Neuronal stem cell (in vitro differentiated cells): ENCODE data around the gene ATAD3A.
A peak's percentile ranks its signal among the peaks of the same experiment; 100 is the strongest.
"Not testable (repeated sequence)": the region's sequence is repeated elsewhere in the genome, so short reads cannot be mapped to it uniquely, and the experiment has no call there.

Experiments used
- DNase-seq: peaks from one replicate; pipeline ENCODE4 v3.0.0-alpha.2; 2013; ENCODE audit warnings: low spot score
- H2AFZ ChIP-seq: one replicate; pipeline ENCODE4 v1.6.1; 2013; ENCODE audit warnings: mild to moderate bottlenecking, low read length, inconsistent platforms
- H2AK5ac ChIP-seq: 2 replicates; pipeline ENCODE4 v1.6.1; 2013; ENCODE audit warnings: low read depth, mild to moderate bottlenecking, inconsistent platforms, low read length, moderate library complexity, mixed read lengths
- H2BK120ac ChIP-seq: 2 replicates; pipeline ENCODE4 v1.6.1; 2013; ENCODE audit warnings: low read depth, mild to moderate bottlenecking, inconsistent platforms, low read length, moderate library complexity, mixed read lengths
- H2BK12ac ChIP-seq: one replicate; pipeline ENCODE4 v1.6.1; 2013; ENCODE audit warnings: low read length, inconsistent platforms
- H2BK15ac ChIP-seq: 2 replicates; pipeline ENCODE4 v1.6.1; 2013; ENCODE audit warnings: mild to moderate bottlenecking, low read length, inconsistent platforms, mixed read lengths
- H2BK5ac ChIP-seq: one replicate; pipeline ENCODE4 v1.6.1; 2013; ENCODE audit warnings: inconsistent platforms, mild to moderate bottlenecking, low read length, moderate library complexity
- H3K14ac ChIP-seq: one replicate; pipeline ENCODE4 v1.6.1; 2013; ENCODE audit warnings: low read length, inconsistent platforms
- H3K18ac ChIP-seq: 2 replicates; pipeline ENCODE4 v1.6.1; 2013; ENCODE audit warnings: low read length, inconsistent platforms
- H3K23ac ChIP-seq: 2 replicates; pipeline ENCODE4 v1.6.1; 2013; ENCODE audit warnings: low read depth, mild to moderate bottlenecking, mixed read lengths, low read length, inconsistent platforms; ENCODE audit not compliant: poor library complexity
- H3K27ac ChIP-seq: replicated peaks from 3 replicates; pipeline ENCODE4 v1.5.1; 2013; ENCODE audit warnings: low read length, inconsistent platforms
- H3K27me3 ChIP-seq, 3 experiments: 2 replicates each; pipeline ENCODE4 v1.6.1; 2013; ENCODE audit warnings: low read length in 3 of 3, mild to moderate bottlenecking in 2 of 3, inconsistent platforms in 1 of 3, low read depth in 1 of 3, mixed read lengths in 1 of 3, moderate library complexity in 1 of 3; ENCODE audit not compliant: control insufficient read depth in 3 of 3, insufficient read depth in 3 of 3
- H3K36me3 ChIP-seq, 2 donors: replicated peaks in 1 of 2; 2 replicates each; pipeline ENCODE4 v1.6.1; 2013; ENCODE audit warnings: low read length in 2 of 2; ENCODE audit not compliant: control insufficient read depth in 2 of 2, insufficient read depth in 2 of 2
- H3K4ac ChIP-seq: 2 replicates; pipeline ENCODE4 v1.6.1; 2013; ENCODE audit warnings: inconsistent platforms, mild to moderate bottlenecking, low read length, moderate library complexity
- H3K4me1 ChIP-seq, 2 donors: 1 replicate in 1 of 2; 2 replicates in 1 of 2; pipeline ENCODE4 v1.6.1; 2013; ENCODE audit warnings: low read length in 2 of 2, low read depth in 1 of 2; ENCODE audit not compliant: control insufficient read depth in 2 of 2, insufficient read depth in 1 of 2
- H3K4me2 ChIP-seq: one replicate; pipeline ENCODE4 v1.6.1; 2013; ENCODE audit warnings: mild to moderate bottlenecking, low read length, inconsistent platforms; ENCODE audit not compliant: insufficient read depth, poor library complexity, severe bottlenecking
- H3K4me3 ChIP-seq, 2 donors: 2 replicates each; pipeline ENCODE4 v1.5.1; 2013; ENCODE audit warnings: low read length in 2 of 2, mild to moderate bottlenecking in 2 of 2, inconsistent platforms in 1 of 2, moderate library complexity in 1 of 2
- H3K79me1 ChIP-seq: one replicate; pipeline ENCODE4 v1.6.1; 2013; ENCODE audit warnings: low read depth, mild to moderate bottlenecking, inconsistent platforms, low read length, moderate library complexity
- H3K9ac ChIP-seq: one replicate; pipeline ENCODE4 v1.6.1; 2013; ENCODE audit warnings: mild to moderate bottlenecking, low read depth, low read length, inconsistent platforms; ENCODE audit not compliant: poor library complexity
- H3K9me3 ChIP-seq, 2 donors: replicated peaks in 1 of 2; 2 replicates each; pipeline versions ENCODE3 to v1.6.1; 2013; ENCODE audit warnings: low read length in 2 of 2, mild to moderate bottlenecking in 2 of 2, inconsistent platforms in 1 of 2, low read depth in 1 of 2, mixed read lengths in 1 of 2, moderate library complexity in 1 of 2; ENCODE audit not compliant: control insufficient read depth in 2 of 2, insufficient read depth in 1 of 2
- H4K8ac ChIP-seq: one replicate; pipeline ENCODE4 v1.6.1; 2013; ENCODE audit warnings: low read depth, mild to moderate bottlenecking, inconsistent platforms, low read length, moderate library complexity
- H4K91ac ChIP-seq: one replicate; pipeline ENCODE4 v1.6.1; 2013; ENCODE audit warnings: low read length, low read depth, mild to moderate bottlenecking, inconsistent platforms; ENCODE audit not compliant: poor library complexity
- WGBS, 2 donors: extraction: QIAGEN DNeasy Blood & Tissue Kit; methylation state at CpG; one replicate each; pipeline ENCODE4 v1.1.7; 2013; ENCODE audit warnings: missing lambda C conversion rate in 2 of 2, mixed read lengths in 1 of 2; ENCODE audit not compliant: insufficient read length in 2 of 2, insufficient replicate concordance in 1 of 2; ENCODE audit errors: extremely low coverage in 2 of 2; 5-methylcytosine and 5-hydroxymethylcytosine counted together

The ATAD3A gene

DNA sequence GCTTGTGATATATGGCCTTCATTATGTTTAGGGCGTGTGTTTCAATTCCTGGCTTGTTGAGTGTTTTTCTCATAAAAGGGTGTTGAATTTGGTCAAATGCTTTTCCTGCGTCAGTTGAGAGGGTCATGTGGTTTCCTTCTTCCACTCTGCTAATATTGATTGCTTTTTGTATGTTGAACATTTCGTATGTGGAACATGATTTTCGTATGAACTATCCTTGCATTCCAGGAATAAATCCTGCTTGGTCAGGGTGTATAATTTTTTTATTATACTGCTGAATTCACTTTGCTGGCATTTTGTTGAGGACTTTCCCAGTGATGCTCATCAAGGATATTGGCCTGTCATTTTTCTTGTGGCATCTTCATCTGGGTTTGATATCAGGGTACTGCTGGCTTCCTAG is 4.7 kb upstream of the ATAD3A start:
- H4K91ac ChIP-seq: no peak overlapping the region
- no peak overlapping the region for H3K9ac ChIP-seq
- H3K79me1 ChIP-seq: no peaks in the 10 kb centered on the region
- no peaks in the 10 kb centered on the region for H3K27me3 ChIP-seq
- H2BK12ac ChIP-seq: no peak overlapping the region
- no peak overlapping the region for H4K8ac ChIP-seq
- H3K4ac ChIP-seq: no peak overlapping the region
- no peak overlapping the region for H3K23ac ChIP-seq
- no peak overlapping the region for H2AK5ac ChIP-seq
- H3K4me1 ChIP-seq: peaks cover 1 to 9% of the 10 kb centered on the region in 2 donors
- no peak overlapping the region for H2AFZ ChIP-seq
- H3K4me2 ChIP-seq: no peak overlapping the region
- no peaks in the 10 kb centered on the region for H3K36me3 ChIP-seq
- H3K9me3 ChIP-seq: no peaks in the 10 kb centered on the region
- no peak for DNase-seq
- WGBS, 2 donors: no CpG with 5 or more reads among the region's 4 CpGs
- H2BK15ac ChIP-seq: no peak overlapping the region
- H2BK120ac ChIP-seq: no peak overlapping the region
- no peak overlapping the region for H3K27ac ChIP-seq
- no peak overlapping the region for H3K14ac ChIP-seq
- no peak overlapping the region for H3K4me3 ChIP-seq
- no peak overlapping the region for H2BK5ac ChIP-seq
- no peak overlapping the region for H3K18ac ChIP-seq

DNA sequence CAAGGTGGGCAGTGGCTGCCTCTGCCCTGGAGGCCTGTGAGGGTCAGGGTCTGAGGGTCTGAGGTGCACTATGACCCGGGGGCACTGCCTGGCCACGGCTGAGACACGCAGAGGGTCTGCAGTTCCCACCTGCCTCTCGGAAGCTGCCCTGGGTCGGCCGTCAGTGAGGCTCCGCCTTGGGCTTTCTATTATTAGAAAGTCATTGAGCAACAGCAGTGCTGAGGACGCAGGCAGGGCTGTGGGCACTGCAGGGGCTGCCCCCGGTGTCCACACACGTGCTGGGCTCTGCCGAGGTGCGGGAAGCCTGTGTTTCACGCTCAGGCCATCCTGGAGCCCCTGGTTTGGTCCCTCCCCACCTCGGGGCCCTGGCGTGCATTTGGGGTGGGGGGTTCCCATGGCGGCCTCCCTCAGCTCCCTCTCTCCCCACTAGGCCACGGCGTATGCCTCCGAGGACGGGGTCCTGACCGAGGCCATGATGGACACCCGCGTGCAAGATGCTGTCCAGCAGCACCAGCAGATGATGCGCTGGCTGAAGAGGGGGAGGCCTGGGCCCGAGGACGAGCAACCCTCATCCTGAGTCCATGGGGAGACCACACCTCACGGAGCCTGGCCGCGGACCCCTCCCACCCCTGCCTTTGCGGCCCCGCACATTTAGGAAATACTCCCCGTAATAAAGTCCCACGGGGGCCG is 3.0 kb upstream of the ATAD3A start:
- H3K36me3 ChIP-seq, H3K4me3 ChIP-seq, H3K9me3 ChIP-seq, H2AFZ ChIP-seq, H3K79me1 ChIP-seq, H3K27me3 ChIP-seq, H3K4me1 ChIP-seq, H2BK5ac ChIP-seq, H3K4me2 ChIP-seq, H4K91ac ChIP-seq, H3K27ac ChIP-seq, H3K18ac ChIP-seq, DNase-seq, H3K9ac ChIP-seq, H3K4ac ChIP-seq, H3K14ac ChIP-seq, H2AK5ac ChIP-seq, H3K23ac ChIP-seq, H2BK120ac ChIP-seq, H4K8ac ChIP-seq: not testable (repeated sequence)
- Histone ChIP-seq H2BK15ac (peak overlapping the region; percentile 26), H2BK12ac (peak overlapping the region; percentile 10)
- no CpG with 5 or more reads among the region's 34 CpGs for WGBS, 2 donors

DNA sequence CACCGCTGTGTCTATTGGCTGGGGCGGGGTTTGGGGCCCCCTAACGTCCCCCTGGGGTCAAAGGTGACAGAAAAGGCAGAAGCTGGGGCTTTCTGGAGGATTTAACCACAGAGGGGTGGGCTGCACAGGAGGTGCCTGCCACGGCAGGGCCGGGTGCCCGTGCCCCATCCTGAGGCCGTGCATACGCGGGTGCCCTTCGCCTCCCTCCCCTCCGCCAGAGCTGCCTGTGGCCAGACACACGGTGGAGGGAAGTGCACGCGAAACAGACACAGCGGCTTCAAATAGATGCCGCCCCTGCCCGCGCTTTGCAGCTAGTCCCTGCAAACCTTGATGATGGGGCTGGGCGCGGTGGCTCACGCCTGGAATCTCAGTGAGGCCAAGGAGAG is 2.5 kb upstream of the ATAD3A start:
- DNase-seq, H3K14ac ChIP-seq, H2BK5ac ChIP-seq, H3K79me1 ChIP-seq, H2AFZ ChIP-seq, H3K18ac ChIP-seq, H3K4ac ChIP-seq, H3K27me3 ChIP-seq, H3K23ac ChIP-seq, H4K8ac ChIP-seq, H2BK120ac ChIP-seq, H3K4me3 ChIP-seq, H2AK5ac ChIP-seq, H3K9me3 ChIP-seq, H4K91ac ChIP-seq, H2BK15ac ChIP-seq, H3K4me1 ChIP-seq, H3K27ac ChIP-seq, H3K36me3 ChIP-seq, H3K4me2 ChIP-seq, H2BK12ac ChIP-seq, H3K9ac ChIP-seq: not testable (repeated sequence)
- WGBS, 2 donors: no CpG with 5 or more reads among the region's 21 CpGs

DNA sequence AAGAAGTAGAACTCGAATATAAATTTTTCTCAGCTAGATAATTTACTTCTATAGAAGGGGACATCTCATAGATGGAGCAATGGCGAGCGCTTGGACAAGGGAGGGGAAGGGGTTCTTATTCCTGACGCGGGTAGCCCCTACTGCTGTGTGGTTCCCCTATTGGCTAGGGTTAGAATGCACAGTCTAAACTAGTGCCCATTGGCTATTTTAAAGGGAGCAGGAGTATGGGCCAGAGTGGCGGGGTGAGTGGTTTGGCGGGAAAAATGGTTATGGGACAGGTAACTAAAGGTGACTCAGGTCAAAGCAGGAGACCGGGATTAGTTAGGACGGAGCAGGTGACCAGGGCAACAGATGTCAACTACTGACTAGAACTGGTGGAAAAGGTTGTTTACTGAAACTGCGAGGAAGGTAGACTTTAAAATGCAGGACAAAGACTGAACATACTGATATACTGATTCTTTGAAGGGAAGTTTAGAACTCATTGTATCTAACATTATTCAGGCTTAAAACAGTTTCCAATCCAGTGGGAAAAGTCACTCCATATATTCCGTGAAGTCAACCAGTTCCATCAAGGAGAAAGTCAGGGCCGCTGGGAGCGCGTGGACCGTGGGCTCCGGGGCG is 940 bp upstream of the ATAD3A start:
- no peak overlapping the region for H2BK15ac ChIP-seq
- peak overlapping the region; percentile 87 for H3K9ac ChIP-seq
- peak overlapping the region; percentile 97 for H2AFZ ChIP-seq
- H3K23ac ChIP-seq: peak overlapping the region; percentile 96
- no CpG with 5 or more reads among the region's 17 CpGs for WGBS, 2 donors
- H3K4me2 ChIP-seq: peak overlapping the region; percentile 86
- peak; percentile 17 for DNase-seq
- no peaks in the 10 kb centered on the region for H3K27me3 ChIP-seq
- H3K79me1 ChIP-seq: no peaks in the 10 kb centered on the region
- H2BK12ac ChIP-seq: no peak overlapping the region
- H4K91ac ChIP-seq: peak overlapping the region; percentile 68
- H3K36me3 ChIP-seq: peaks cover 4% of the 10 kb centered on the region in 2 donors
- H2AK5ac ChIP-seq: peak overlapping the region; percentile 53
- H3K18ac ChIP-seq: peak overlapping the region; percentile 94
- no peaks in the 10 kb centered on the region for H3K9me3 ChIP-seq
- H2BK120ac ChIP-seq: peak overlapping the region; percentile 35
- H3K27ac ChIP-seq: peak overlapping the region; percentile 84
- H4K8ac ChIP-seq: no peak overlapping the region
- H3K4me1 ChIP-seq: peaks cover 1 to 5% of the 10 kb centered on the region in 2 donors
- H3K14ac ChIP-seq: peak overlapping the region; percentile 25
- peak overlapping the region; percentile 68 to 94 for H3K4me3 ChIP-seq
- no peak overlapping the region for H3K4ac ChIP-seq
- peak overlapping the region; percentile 84 for H2BK5ac ChIP-seq
